WTC11 (cell line): ENCODE measurements around the gene ADAMTSL4. TPM values are rescaled to one million over a fixed set of nuclear protein-coding genes. Genes with fewer than 3 reads are reported as not detected.

ENCODE experiments used
- ATAC-seq: fragments of 200-7000 bp; cut with Tn5 transposase; 2 replicates; pipeline ENCODE4 v1.10.0; 2021; ENCODE audit warnings: mild to moderate bottlenecking, moderate library complexity
- CTCF ChIA-PET: fragments of 300-600 bp; sonication (Branson Sonifier 250); formaldehyde crosslinking; loops from one replicate; lab custom pipeline; 2021; ENCODE audit warnings: antibody characterized with exemption; lab: Charles Lee
- POLR2A ChIA-PET: fragments of 350-600 bp; sonication (Branson Sonifier 250); formaldehyde crosslinking; loops from one replicate; lab custom pipeline; 2021; ENCODE audit warnings: antibody characterized with exemption; lab: Charles Lee
- DNase-seq: peaks from one replicate; pipeline ENCODE4 v3.0.0; 2021; ENCODE audit warnings: low spot score
- H3K27ac Mint-ChIP-seq: 2 replicates; pipeline ENCODE4 v1.8.0; 2021; ENCODE audit warnings: mixed read lengths
- H3K27me3 Mint-ChIP-seq: 2 replicates; pipeline ENCODE4 v1.8.0; 2021; ENCODE audit warnings: low read depth, mild to moderate bottlenecking, moderate library complexity, mixed read lengths
- H3K36me3 Mint-ChIP-seq: 2 replicates; pipeline ENCODE4 v1.8.0; 2021; ENCODE audit warnings: mixed read lengths
- H3K4me1 Mint-ChIP-seq: 2 replicates; pipeline ENCODE4 v1.8.0; 2022; ENCODE audit warnings: mixed read lengths
- H3K4me3 Mint-ChIP-seq: 2 replicates; pipeline ENCODE4 v1.8.0; 2021; ENCODE audit warnings: mild to moderate bottlenecking, moderate library complexity, mixed read lengths
- H3K9me3 Mint-ChIP-seq: 2 replicates; pipeline ENCODE4 v1.8.0; 2021; ENCODE audit warnings: mixed read lengths
- CBFB ChIP-seq: sonication (generic); formaldehyde crosslinking; IDR thresholded peaks from 2 replicates; pipeline ENCODE4 v1.8.1; 2022; ENCODE audit warnings: mild to moderate bottlenecking, low read depth, missing genetic modification reagents
- EMX1 ChIP-seq: fragments of 250-450 bp; sonication (Bioruptor Pico); IDR thresholded peaks from 2 replicates; pipeline ENCODE4 v1.8.0; 2021; ENCODE audit warnings: mild to moderate bottlenecking
- FOXP1 ChIP-seq: sonication (generic); formaldehyde crosslinking; IDR thresholded peaks from 2 replicates; pipeline ENCODE4 v1.8.0; 2022; ENCODE audit warnings: missing genetic modification reagents, mild to moderate bottlenecking, moderate library complexity, borderline replicate concordance
- GABPB1 ChIP-seq: sonication (generic); formaldehyde crosslinking; IDR thresholded peaks from 2 replicates; pipeline ENCODE4 v1.8.1; 2023; ENCODE audit warnings: mild to moderate bottlenecking, missing genetic modification reagents
- GTF2I ChIP-seq: fragments of 250-450 bp; sonication (Bioruptor Pico); conservative IDR thresholded peaks from 2 replicates; pipeline ENCODE4 v1.4.0; 2021; ENCODE audit warnings: mild to moderate bottlenecking
- NFYB ChIP-seq: sonication (generic); formaldehyde crosslinking; conservative IDR thresholded peaks from 2 replicates; pipeline ENCODE4 v1.8.0; 2022; ENCODE audit warnings: low read depth, missing genetic modification reagents
- NR2C2 ChIP-seq: sonication (generic); formaldehyde crosslinking; IDR thresholded peaks from 2 replicates; pipeline ENCODE4 v1.8.0; 2022; ENCODE audit warnings: mild to moderate bottlenecking, missing genetic modification reagents
- NR3C1 ChIP-seq: sonication (generic); formaldehyde crosslinking; conservative IDR thresholded peaks from 2 replicates; pipeline ENCODE4 v1.8.1; 2023; ENCODE audit warnings: low read depth, mild to moderate bottlenecking, missing genetic modification reagents
- RELA ChIP-seq: sonication (generic); formaldehyde crosslinking; IDR thresholded peaks from 2 replicates; pipeline ENCODE4 v1.8.1; 2022; ENCODE audit warnings: missing genetic modification reagents, mild to moderate bottlenecking, borderline replicate concordance
- RORB ChIP-seq: fragments of 250-450 bp; sonication (Bioruptor Pico); IDR thresholded peaks from 2 replicates; pipeline ENCODE4 v1.9.0; 2021; ENCODE audit warnings: mild to moderate bottlenecking
- TCF7 ChIP-seq: sonication (generic); formaldehyde crosslinking; IDR thresholded peaks from 2 replicates; pipeline ENCODE4 v1.8.0; 2022; ENCODE audit warnings: mild to moderate bottlenecking, low read depth, missing genetic modification reagents, moderate library complexity
- ZBTB21 ChIP-seq: sonication (generic); formaldehyde crosslinking; IDR thresholded peaks from 2 replicates; pipeline ENCODE4 v1.8.1; 2023; ENCODE audit warnings: mild to moderate bottlenecking, missing genetic modification reagents, borderline replicate concordance
- ZNF232 ChIP-seq: sonication (generic); formaldehyde crosslinking; IDR thresholded peaks from 2 replicates; pipeline ENCODE4 v1.8.0; 2022; ENCODE audit warnings: mild to moderate bottlenecking, missing genetic modification reagents
- ZNF396 ChIP-seq: fragments of 250-450 bp; sonication (Bioruptor Pico); IDR thresholded peaks from 2 replicates; pipeline ENCODE4 v1.8.0; 2021; ENCODE audit warnings: mild to moderate bottlenecking, moderate library complexity, borderline replicate concordance
- total RNA-seq: library from RNA; stranded (reverse); gene quantifications from 3 replicates; pipeline ENCODE4 v1.2.3, GENCODE V29; 2021
- TF ChIP-seq, protein P1 (sequence below): sonication (generic); formaldehyde crosslinking; IDR thresholded peaks from 2 replicates; pipeline ENCODE4 v1.8.1; 2023; ENCODE audit warnings: mild to moderate bottlenecking, missing genetic modification reagents, borderline replicate concordance
- TF ChIP-seq, protein P2 (sequence below): sonication (generic); formaldehyde crosslinking; IDR thresholded peaks from 2 replicates; pipeline ENCODE4 v1.8.1; 2023; ENCODE audit warnings: mild to moderate bottlenecking, missing genetic modification reagents, moderate library complexity
- TF ChIP-seq, protein P3 (sequence below): sonication (generic); formaldehyde crosslinking; IDR thresholded peaks from 2 replicates; pipeline ENCODE4 v1.8.1; 2023; ENCODE audit warnings: mild to moderate bottlenecking, missing genetic modification reagents, moderate library complexity
- TF ChIP-seq, protein P4 (sequence below): sonication (generic); formaldehyde crosslinking; conservative IDR thresholded peaks from 2 replicates; pipeline ENCODE4 v1.8.1; 2022; ENCODE audit warnings: mild to moderate bottlenecking, missing genetic modification reagents
- TF ChIP-seq, protein P5 (sequence below): sonication (generic); formaldehyde crosslinking; IDR thresholded peaks from 2 replicates; pipeline ENCODE4 v1.8.0; 2022; ENCODE audit warnings: mild to moderate bottlenecking, missing genetic modification reagents
- TF ChIP-seq, protein P6 (sequence below): sonication (generic); formaldehyde crosslinking; IDR thresholded peaks from 2 replicates; pipeline ENCODE4 v1.8.0; 2022; ENCODE audit warnings: missing genetic modification reagents
- TF ChIP-seq, protein P7 (sequence below): sonication (generic); formaldehyde crosslinking; IDR thresholded peaks from 2 replicates; pipeline ENCODE4 v1.8.0; 2023; ENCODE audit warnings: missing genetic modification reagents

The ADAMTSL4 gene
- total RNA-seq, 1 experiment from 2014 or later = 6.6 TPM

DNA sequence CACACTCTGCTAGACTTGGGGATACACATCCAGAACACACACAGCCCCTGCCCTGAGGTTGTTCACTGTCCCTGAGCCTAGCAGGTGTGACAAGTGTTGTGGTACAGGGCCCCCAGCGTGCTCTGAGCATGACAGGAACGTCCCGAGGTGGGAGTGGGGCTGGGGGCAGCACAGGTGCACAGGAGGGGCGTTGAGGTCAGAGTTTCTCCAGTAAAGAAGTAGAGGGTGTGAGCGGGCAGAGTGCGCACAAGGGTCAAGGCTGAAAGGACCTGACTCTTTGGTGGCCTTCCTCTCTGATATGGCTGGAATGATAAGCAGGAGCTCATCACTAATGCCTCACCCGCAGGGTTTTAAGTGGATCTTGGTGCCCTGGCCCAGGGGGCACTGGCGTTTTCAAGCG, 34.9 kb upstream of the ADAMTSL4 start (continued):
- TF ChIP-seq, protein P1, sequence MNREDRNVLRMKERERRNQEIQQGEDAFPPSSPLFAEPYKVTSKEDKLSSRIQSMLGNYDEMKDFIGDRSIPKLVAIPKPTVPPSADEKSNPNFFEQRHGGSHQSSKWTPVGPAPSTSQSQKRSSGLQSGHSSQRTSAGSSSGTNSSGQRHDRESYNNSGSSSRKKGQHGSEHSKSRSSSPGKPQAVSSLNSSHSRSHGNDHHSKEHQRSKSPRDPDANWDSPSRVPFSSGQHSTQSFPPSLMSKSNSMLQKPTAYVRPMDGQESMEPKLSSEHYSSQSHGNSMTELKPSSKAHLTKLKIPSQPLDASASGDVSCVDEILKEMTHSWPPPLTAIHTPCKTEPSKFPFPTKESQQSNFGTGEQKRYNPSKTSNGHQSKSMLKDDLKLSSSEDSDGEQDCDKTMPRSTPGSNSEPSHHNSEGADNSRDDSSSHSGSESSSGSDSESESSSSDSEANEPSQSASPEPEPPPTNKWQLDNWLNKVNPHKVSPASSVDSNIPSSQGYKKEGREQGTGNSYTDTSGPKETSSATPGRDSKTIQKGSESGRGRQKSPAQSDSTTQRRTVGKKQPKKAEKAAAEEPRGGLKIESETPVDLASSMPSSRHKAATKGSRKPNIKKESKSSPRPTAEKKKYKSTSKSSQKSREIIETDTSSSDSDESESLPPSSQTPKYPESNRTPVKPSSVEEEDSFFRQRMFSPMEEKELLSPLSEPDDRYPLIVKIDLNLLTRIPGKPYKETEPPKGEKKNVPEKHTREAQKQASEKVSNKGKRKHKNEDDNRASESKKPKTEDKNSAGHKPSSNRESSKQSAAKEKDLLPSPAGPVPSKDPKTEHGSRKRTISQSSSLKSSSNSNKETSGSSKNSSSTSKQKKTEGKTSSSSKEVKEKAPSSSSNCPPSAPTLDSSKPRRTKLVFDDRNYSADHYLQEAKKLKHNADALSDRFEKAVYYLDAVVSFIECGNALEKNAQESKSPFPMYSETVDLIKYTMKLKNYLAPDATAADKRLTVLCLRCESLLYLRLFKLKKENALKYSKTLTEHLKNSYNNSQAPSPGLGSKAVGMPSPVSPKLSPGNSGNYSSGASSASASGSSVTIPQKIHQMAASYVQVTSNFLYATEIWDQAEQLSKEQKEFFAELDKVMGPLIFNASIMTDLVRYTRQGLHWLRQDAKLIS (CRISPR knock-in tag) = no peak
- no peak for TF ChIP-seq ZNF396
- no peak for TF ChIP-seq NR2C2 (CRISPR knock-in tag)

DNA sequence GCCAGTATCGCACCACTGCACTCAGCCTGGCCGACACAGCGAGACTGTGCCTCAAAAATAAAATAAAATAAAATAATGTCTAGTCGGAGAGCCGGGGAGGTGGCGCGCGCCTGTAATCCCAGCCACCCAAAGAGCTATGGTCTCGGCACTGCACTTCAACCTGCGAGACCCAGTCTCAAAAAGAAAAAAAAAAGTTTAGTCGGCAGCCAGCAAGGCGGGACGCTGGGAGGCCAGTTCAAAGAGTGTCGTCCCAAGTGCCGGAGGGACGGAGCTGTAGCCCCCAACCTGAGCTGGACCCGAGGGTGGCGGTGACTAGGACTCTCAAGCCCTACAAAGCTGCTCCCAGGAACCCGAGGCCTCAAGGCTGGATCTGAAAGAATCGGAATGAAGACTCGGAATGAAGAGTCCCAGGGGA, 34.3 kb upstream of the ADAMTSL4 start:
- Mint-ChIP-seq H3K27ac (peak overlapping the region; percentile 91), H3K4me3 (peak overlapping the region; percentile 79), H3K27me3 (no peaks in the 10 kb centered on the region; the same call in 1 of the 2 replicates), H3K9me3 (no peaks in the 10 kb centered on the region), H3K36me3 (peaks cover 4% of the 10 kb centered on the region; the same call in 1 of the 2 replicates), H3K4me1 (peaks cover 12% of the 10 kb centered on the region)
- ChIA-PET CTCF (interaction anchor here (0.6 to 9.7 kb wide), 9 partner anchors 10 to 114 kb away, joined by 3 to 139 read pairs (median 4); partner anchors contain the start of genes ENSA and TARS2), POLR2A (interaction anchor here (0.6 to 1.4 kb wide), 6 partner anchors 11 to 309 kb away, joined by 3 to 5 read pairs (median 4); partner anchors contain the start of gene ADAMTSL4)
- DNase-seq (no peak), ATAC-seq (no peak)
- TF ChIP-seq TCF7 (CRISPR knock-in tag) (no peak), ZNF232 (CRISPR knock-in tag) (no peak), EMX1 (CRISPR knock-in tag) (no peak), RORB (CRISPR knock-in tag) (no peak), NR3C1 (CRISPR knock-in tag) (no peak), GABPB1 (CRISPR knock-in tag) (no peak), CBFB (CRISPR knock-in tag) (no peak), NFYB (CRISPR knock-in tag) (no peak)
- TF ChIP-seq, protein P2, sequence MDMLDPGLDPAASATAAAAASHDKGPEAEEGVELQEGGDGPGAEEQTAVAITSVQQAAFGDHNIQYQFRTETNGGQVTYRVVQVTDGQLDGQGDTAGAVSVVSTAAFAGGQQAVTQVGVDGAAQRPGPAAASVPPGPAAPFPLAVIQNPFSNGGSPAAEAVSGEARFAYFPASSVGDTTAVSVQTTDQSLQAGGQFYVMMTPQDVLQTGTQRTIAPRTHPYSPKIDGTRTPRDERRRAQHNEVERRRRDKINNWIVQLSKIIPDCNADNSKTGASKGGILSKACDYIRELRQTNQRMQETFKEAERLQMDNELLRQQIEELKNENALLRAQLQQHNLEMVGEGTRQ = no peak
- TF ChIP-seq, protein P3, sequence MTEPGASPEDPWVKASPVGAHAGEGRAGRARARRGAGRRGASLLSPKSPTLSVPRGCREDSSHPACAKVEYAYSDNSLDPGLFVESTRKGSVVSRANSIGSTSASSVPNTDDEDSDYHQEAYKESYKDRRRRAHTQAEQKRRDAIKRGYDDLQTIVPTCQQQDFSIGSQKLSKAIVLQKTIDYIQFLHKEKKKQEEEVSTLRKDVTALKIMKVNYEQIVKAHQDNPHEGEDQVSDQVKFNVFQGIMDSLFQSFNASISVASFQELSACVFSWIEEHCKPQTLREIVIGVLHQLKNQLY (CRISPR knock-in tag) = no peak
- TF ChIP-seq, protein P4, sequence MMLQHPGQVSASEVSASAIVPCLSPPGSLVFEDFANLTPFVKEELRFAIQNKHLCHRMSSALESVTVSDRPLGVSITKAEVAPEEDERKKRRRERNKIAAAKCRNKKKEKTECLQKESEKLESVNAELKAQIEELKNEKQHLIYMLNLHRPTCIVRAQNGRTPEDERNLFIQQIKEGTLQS = no peak
- TF ChIP-seq, protein P5, sequence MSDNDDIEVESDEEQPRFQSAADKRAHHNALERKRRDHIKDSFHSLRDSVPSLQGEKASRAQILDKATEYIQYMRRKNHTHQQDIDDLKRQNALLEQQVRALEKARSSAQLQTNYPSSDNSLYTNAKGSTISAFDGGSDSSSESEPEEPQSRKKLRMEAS = no peak

DNA sequence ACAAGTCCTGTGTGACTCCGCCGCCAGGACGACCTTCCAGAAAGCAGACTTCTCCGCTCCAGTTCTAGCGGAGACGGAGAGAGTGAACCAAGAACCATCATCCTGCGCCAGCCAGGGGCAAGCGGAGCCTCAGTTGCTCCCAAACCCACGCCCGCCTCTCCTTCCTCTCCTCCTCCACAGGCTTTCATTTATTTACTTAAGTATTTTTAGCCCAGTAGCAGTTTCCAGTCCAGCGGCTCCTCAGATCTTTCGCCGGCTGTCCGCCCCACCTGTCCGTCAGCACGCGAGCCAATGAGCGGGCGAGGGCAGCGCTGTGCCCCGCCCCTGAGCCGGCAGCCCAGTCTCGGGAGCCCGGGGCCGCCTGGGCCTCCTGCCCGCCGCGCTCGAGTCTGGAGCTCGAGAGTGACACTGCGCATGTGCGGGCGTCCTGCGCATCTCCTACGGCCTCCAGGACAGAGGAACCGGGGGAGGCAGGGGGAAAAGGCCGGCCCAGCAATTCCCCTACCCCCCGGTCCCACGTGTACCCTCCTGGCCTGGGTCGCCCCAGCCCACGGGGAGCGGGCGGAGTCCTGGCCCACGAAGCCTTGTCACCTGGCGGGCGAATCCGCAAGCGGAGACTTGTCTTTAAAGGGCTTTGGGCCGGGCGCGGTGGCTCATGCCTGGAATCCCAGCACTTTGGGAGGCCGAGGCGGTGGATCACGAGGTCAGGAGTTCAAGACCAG, 33.7 kb upstream of the ADAMTSL4 start, which contains the start of gene FALEC:
FALEC (plus strand) TSS at position 425 of the 722 bp plus-strand sequence.
- no peaks in the 10 kb centered on the region; the same call in 1 of the 2 replicates for H3K27me3 Mint-ChIP-seq
- no peaks in the 10 kb centered on the region for H3K9me3 Mint-ChIP-seq
- peaks cover 4% of the 10 kb centered on the region; the same call in 1 of the 2 replicates for H3K36me3 Mint-ChIP-seq
- peaks cover 12% of the 10 kb centered on the region for H3K4me1 Mint-ChIP-seq
- CTCF ChIA-PET = interaction anchor here (0.6 to 9.7 kb wide), 17 partner anchors 9 to 346 kb away, joined by 3 to 139 read pairs (median 4); partner anchors contain the start of genes ENSA, GOLPH3L, MCL1 and TARS2
- peak within 1 kb of the TSS; percentile 91 for H3K27ac Mint-ChIP-seq
- peak within 1 kb of the TSS; percentile 79 for H3K4me3 Mint-ChIP-seq
- DNase-seq = peak; percentile 97
- POLR2A ChIA-PET = interaction anchor here (0.6 to 1.6 kb wide), 8 partner anchors 12 to 310 kb away, joined by 3 to 6 read pairs (median 4); partner anchors contain the start of gene ADAMTSL4
- ATAC-seq = peak; percentile 97
- TF ChIP-seq, protein P6, sequence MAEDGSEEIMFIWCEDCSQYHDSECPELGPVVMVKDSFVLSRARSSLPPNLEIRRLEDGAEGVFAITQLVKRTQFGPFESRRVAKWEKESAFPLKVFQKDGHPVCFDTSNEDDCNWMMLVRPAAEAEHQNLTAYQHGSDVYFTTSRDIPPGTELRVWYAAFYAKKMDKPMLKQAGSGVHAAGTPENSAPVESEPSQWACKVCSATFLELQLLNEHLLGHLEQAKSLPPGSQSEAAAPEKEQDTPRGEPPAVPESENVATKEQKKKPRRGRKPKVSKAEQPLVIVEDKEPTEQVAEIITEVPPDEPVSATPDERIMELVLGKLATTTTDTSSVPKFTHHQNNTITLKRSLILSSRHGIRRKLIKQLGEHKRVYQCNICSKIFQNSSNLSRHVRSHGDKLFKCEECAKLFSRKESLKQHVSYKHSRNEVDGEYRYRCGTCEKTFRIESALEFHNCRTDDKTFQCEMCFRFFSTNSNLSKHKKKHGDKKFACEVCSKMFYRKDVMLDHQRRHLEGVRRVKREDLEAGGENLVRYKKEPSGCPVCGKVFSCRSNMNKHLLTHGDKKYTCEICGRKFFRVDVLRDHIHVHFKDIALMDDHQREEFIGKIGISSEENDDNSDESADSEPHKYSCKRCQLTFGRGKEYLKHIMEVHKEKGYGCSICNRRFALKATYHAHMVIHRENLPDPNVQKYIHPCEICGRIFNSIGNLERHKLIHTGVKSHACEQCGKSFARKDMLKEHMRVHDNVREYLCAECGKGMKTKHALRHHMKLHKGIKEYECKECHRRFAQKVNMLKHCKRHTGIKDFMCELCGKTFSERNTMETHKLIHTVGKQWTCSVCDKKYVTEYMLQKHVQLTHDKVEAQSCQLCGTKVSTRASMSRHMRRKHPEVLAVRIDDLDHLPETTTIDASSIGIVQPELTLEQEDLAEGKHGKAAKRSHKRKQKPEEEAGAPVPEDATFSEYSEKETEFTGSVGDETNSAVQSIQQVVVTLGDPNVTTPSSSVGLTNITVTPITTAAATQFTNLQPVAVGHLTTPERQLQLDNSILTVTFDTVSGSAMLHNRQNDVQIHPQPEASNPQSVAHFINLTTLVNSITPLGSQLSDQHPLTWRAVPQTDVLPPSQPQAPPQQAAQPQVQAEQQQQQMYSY = peak; percentile 72
- peak; percentile 43; the same call in 1 of the 2 replicates for TF ChIP-seq GTF2I (CRISPR knock-in tag)
- TF ChIP-seq NFYB (CRISPR knock-in tag) = peak; percentile 80
- TF ChIP-seq, protein P7, sequence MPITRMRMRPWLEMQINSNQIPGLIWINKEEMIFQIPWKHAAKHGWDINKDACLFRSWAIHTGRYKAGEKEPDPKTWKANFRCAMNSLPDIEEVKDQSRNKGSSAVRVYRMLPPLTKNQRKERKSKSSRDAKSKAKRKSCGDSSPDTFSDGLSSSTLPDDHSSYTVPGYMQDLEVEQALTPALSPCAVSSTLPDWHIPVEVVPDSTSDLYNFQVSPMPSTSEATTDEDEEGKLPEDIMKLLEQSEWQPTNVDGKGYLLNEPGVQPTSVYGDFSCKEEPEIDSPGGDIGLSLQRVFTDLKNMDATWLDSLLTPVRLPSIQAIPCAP = no peak
- TF ChIP-seq, protein P5 = peak; percentile 67; the same call in 1 of the 2 replicates
- no peak for TF ChIP-seq ZBTB21 (CRISPR knock-in tag)
- TF ChIP-seq RELA = peak; percentile 39; the same call in 1 of the 2 replicates
- TF ChIP-seq FOXP1 (CRISPR knock-in tag) = 0 out of 2 replicates have a peak, but pooled peaks have one; percentile 29
